Activated T-helper 1 cell treated with anti-CD3 and anti-CD28 coated beads, Interleukin-12 subunit alpha, Interleukin-12 subunit beta, Interleukin-2, Interleukin-4 antibody, amounts not matched to agents 30 ng/mL and 10 ng/mL and 1 ng/mL, durations not matched to agents 14 hours and 24 hours and 36 hours (primary cell): ENCODE results near the gene NAB1. TPM values are rescaled to one million over a fixed set of nuclear protein-coding genes. Genes with fewer than 3 reads are reported as not detected.
"Not testable (repeated sequence)": the region's sequence is repeated elsewhere in the genome, so short reads cannot be mapped to it uniquely, and the experiment has no call there.

Source experiments
- DNase-seq: peaks from one replicate; pipeline ENCODE4 v3.0.0; 2021; ENCODE audit warnings: low spot score
- H3K27ac Mint-ChIP-seq: one replicate; pipeline ENCODE4 v1.8.0; 2021; ENCODE audit warnings: mild to moderate bottlenecking, mixed read lengths
- H3K27me3 Mint-ChIP-seq: one replicate; pipeline ENCODE4 v1.8.0; 2022; ENCODE audit warnings: mild to moderate bottlenecking, moderate library complexity, mixed read lengths; ENCODE audit not compliant: insufficient read depth
- H3K36me3 Mint-ChIP-seq: one replicate; pipeline ENCODE4 v1.8.0; 2021; ENCODE audit warnings: low read depth, mixed read lengths
- H3K4me1 Mint-ChIP-seq: one replicate; pipeline ENCODE4 v1.8.0; 2021; ENCODE audit warnings: low read depth, mixed read lengths
- H3K4me3 Mint-ChIP-seq: one replicate; pipeline ENCODE4 v1.8.0; 2021; ENCODE audit warnings: mild to moderate bottlenecking, moderate library complexity, mixed read lengths
- H3K9me3 Mint-ChIP-seq: one replicate; pipeline ENCODE4 v1.8.0; 2021; ENCODE audit warnings: mixed read lengths
- intact Hi-C: fragments of 100-400 bp; cut with micrococcal nuclease; formaldehyde crosslinking; loops from one replicate; pipeline ENCODE4 v1.15.1; 2024
- total RNA-seq: library from RNA; stranded (reverse); gene quantifications from 2 replicates; pipeline ENCODE4 v1.2.3, GENCODE V29; 2022

Gene NAB1
- total RNA-seq, result 34.1 and 35.3 TPM in 2 replicates

GRCh38 chr2:190649035-190649797, at the start of gene NAB1:
Gene NAB1, plus strand, starts transcription at chr2:190649083. Its CDS starts 10,094 bp downstream, at chr2:190659177.
- H3K27ac Mint-ChIP-seq, result peak within 1 kb of the TSS; percentile 94
- peak within 1 kb of the TSS; percentile 93 for H3K4me3 Mint-ChIP-seq
- intact Hi-C loops, result loop anchor here (1.0 to 5.0 kb wide), 4 partner anchors 73 to 330 kb away; partner anchors contain the start of genes GLS and HIBCH
- H3K4me1 Mint-ChIP-seq, result peaks cover 46% of the 10 kb centered on the region
- no peaks in the 10 kb centered on the region for H3K9me3 Mint-ChIP-seq
- DNase-seq, result peak; percentile 60
- H3K27me3 Mint-ChIP-seq, result no peaks in the 10 kb centered on the region
- H3K36me3 Mint-ChIP-seq, result peaks cover 3% of the 10 kb centered on the region

- H3K9me3 Mint-ChIP-seq, result no peaks in the 10 kb centered on the region
- peaks cover 17% of the 10 kb centered on the region for H3K4me1 Mint-ChIP-seq
- H3K27me3 Mint-ChIP-seq, result peaks cover under 1% of the 10 kb centered on the region
- no peak overlapping the region for H3K4me3 Mint-ChIP-seq
- no peaks in the 10 kb centered on the region for H3K36me3 Mint-ChIP-seq
- DNase-seq, result no peak
- H3K27ac Mint-ChIP-seq, result no peak overlapping the region
- intact Hi-C loops, result no loop called here
Observed at GRCh38 chr2:190599546-190600220, 49.2 kb upstream of the NAB1 start.

- Mint-ChIP-seq H3K27me3 (peaks cover 3% of the 10 kb centered on the region), H3K4me3 (no peak overlapping the region), H3K9me3 (no peaks in the 10 kb centered on the region), H3K36me3 (no peaks in the 10 kb centered on the region), H3K27ac (no peak overlapping the region), H3K4me1 (peaks cover 17% of the 10 kb centered on the region)
- intact Hi-C loops, result no loop called here
- no peak for DNase-seq
Observed at GRCh38 chr2:190600293-190601103, 48.4 kb upstream of the NAB1 start.

- no peaks in the 10 kb centered on the region for H3K36me3 Mint-ChIP-seq
- H3K4me1 Mint-ChIP-seq, result peaks cover 24% of the 10 kb centered on the region
- intact Hi-C loops, result no loop called here
- no peak for DNase-seq
- H3K9me3 Mint-ChIP-seq, result no peaks in the 10 kb centered on the region
- no peak overlapping the region for H3K27ac Mint-ChIP-seq
- peaks cover 5% of the 10 kb centered on the region for H3K27me3 Mint-ChIP-seq
- H3K4me3 Mint-ChIP-seq, result no peak overlapping the region
Observed at GRCh38 chr2:190603374-190603773, 45.5 kb upstream of the NAB1 start.

- intact Hi-C loops, result no loop called here
- H3K36me3 Mint-ChIP-seq, result peaks cover 2% of the 10 kb centered on the region
- no peak overlapping the region for H3K4me3 Mint-ChIP-seq
- H3K27ac Mint-ChIP-seq, result no peak overlapping the region
- peaks cover 4% of the 10 kb centered on the region for H3K9me3 Mint-ChIP-seq
- peaks cover 6% of the 10 kb centered on the region for H3K4me1 Mint-ChIP-seq
- H3K27me3 Mint-ChIP-seq, result peaks cover 7% of the 10 kb centered on the region
- DNase-seq, result no peak
Observed at GRCh38 chr2:190607014-190607597, 41.8 kb upstream of the NAB1 start.

- Mint-ChIP-seq H3K4me1 (peaks cover 6% of the 10 kb centered on the region), H3K36me3 (peaks cover 2% of the 10 kb centered on the region), H3K27ac (no peak overlapping the region), H3K9me3 (peaks cover 4% of the 10 kb centered on the region), H3K27me3 (peaks cover 7% of the 10 kb centered on the region), H3K4me3 (no peak overlapping the region)
- intact Hi-C loops, result no loop called here
- no peak for DNase-seq
Observed at GRCh38 chr2:190607657-190608357, 41.1 kb upstream of the NAB1 start.

GRCh38 chr2:190608863-190609262, 40.0 kb upstream of the NAB1 start:
- H3K36me3 Mint-ChIP-seq, H3K27ac Mint-ChIP-seq, H3K9me3 Mint-ChIP-seq, H3K4me1 Mint-ChIP-seq, intact Hi-C loops, H3K27me3 Mint-ChIP-seq, H3K4me3 Mint-ChIP-seq, DNase-seq: not testable (repeated sequence)

GRCh38 chr2:190609397-190609796, 39.5 kb upstream of the NAB1 start:
- not testable (repeated sequence) for H3K4me3 Mint-ChIP-seq, H3K36me3 Mint-ChIP-seq, H3K4me1 Mint-ChIP-seq

GRCh38 chr2:190610528-190610927, 38.4 kb upstream of the NAB1 start:
- H3K36me3 Mint-ChIP-seq, H3K4me1 Mint-ChIP-seq, H3K27ac Mint-ChIP-seq, intact Hi-C loops, H3K4me3 Mint-ChIP-seq, H3K27me3 Mint-ChIP-seq, H3K9me3 Mint-ChIP-seq, DNase-seq: not testable (repeated sequence)

More at GRCh38 chr2:190609397-190609796, 39.5 kb upstream of the NAB1 start:
- H3K9me3 Mint-ChIP-seq, intact Hi-C loops, DNase-seq, H3K27ac Mint-ChIP-seq, H3K27me3 Mint-ChIP-seq: not testable (repeated sequence)

GRCh38 chr2:190615555-190616200, 33.2 kb upstream of the NAB1 start:
- intact Hi-C loops, result no loop called here
- peaks cover 3% of the 10 kb centered on the region for H3K9me3 Mint-ChIP-seq
- no peak overlapping the region for H3K27ac Mint-ChIP-seq
- no peak overlapping the region for H3K4me3 Mint-ChIP-seq
- H3K4me1 Mint-ChIP-seq, result no peaks in the 10 kb centered on the region
- no peaks in the 10 kb centered on the region for H3K27me3 Mint-ChIP-seq
- peaks cover 5% of the 10 kb centered on the region for H3K36me3 Mint-ChIP-seq
- DNase-seq, result no peak

- H3K27ac Mint-ChIP-seq, result no peak overlapping the region
- H3K9me3 Mint-ChIP-seq, result peaks cover 2% of the 10 kb centered on the region
- H3K4me1 Mint-ChIP-seq, result no peaks in the 10 kb centered on the region
- H3K27me3 Mint-ChIP-seq, result no peaks in the 10 kb centered on the region
- H3K4me3 Mint-ChIP-seq, result no peak overlapping the region
- intact Hi-C loops, result no loop called here
- no peak for DNase-seq
- H3K36me3 Mint-ChIP-seq, result peaks cover 5% of the 10 kb centered on the region
Observed at GRCh38 chr2:190618030-190618429, 30.9 kb upstream of the NAB1 start.

- no peak overlapping the region for H3K27ac Mint-ChIP-seq
- peaks cover 2% of the 10 kb centered on the region for H3K36me3 Mint-ChIP-seq
- peaks cover 16% of the 10 kb centered on the region for H3K9me3 Mint-ChIP-seq
- no peak overlapping the region for H3K4me3 Mint-ChIP-seq
- peaks cover 12% of the 10 kb centered on the region for H3K27me3 Mint-ChIP-seq
- peaks cover 18% of the 10 kb centered on the region for H3K4me1 Mint-ChIP-seq
- intact Hi-C loops, result loop anchor here (5.0 kb wide), 1 partner anchor 73 kb away; no protein-coding TSS in a partner anchor
- DNase-seq, result no peak
Observed at GRCh38 chr2:190625691-190626090, 23.2 kb upstream of the NAB1 start.
